Astrocyte (in vitro differentiated cells and primary cell): ENCODE data around the gene GTF2H3. TPM values are rescaled to one million over a fixed set of nuclear protein-coding genes. Genes with fewer than 3 reads are reported as not detected.

Source experiments
- DNase-seq: peaks from one replicate; pipeline ENCODE4 v3.0.0-alpha.2; 2010; ENCODE audit warnings: low read depth
- FAIRE-seq: peaks from 2 replicates; lab custom pipeline; 2011; peaks lifted over from hg19 to GRCh38; lab: Jason Lieb, UNC
- H2AFZ ChIP-seq: 2 replicates; pipeline ENCODE4 v1.6.0; 2012; ENCODE audit warnings: low read depth, low read length, inconsistent platforms
- H3K27ac ChIP-seq: 2 replicates; pipeline ENCODE4 v1.5.1; 2011; ENCODE audit warnings: low read depth, low read length, inconsistent platforms
- H3K27me3 ChIP-seq: 2 replicates; pipeline ENCODE4 v1.6.0; 2011; ENCODE audit warnings: low read length, inconsistent platforms; ENCODE audit not compliant: insufficient read depth
- H3K36me3 ChIP-seq: 2 replicates; pipeline ENCODE4 v1.5.1; 2011; ENCODE audit warnings: low read length, inconsistent platforms; ENCODE audit not compliant: insufficient read depth
- H3K4me1 ChIP-seq: 2 replicates; pipeline ENCODE4 v1.5.1; 2011; ENCODE audit warnings: low read length, inconsistent platforms; ENCODE audit not compliant: insufficient read depth
- H3K4me2 ChIP-seq: 2 replicates; pipeline ENCODE4 v1.6.0; 2012; ENCODE audit warnings: low read length, inconsistent platforms
- H3K4me3 ChIP-seq: 2 replicates; pipeline ENCODE4 v1.5.1; 2011; ENCODE audit warnings: low read depth, mild to moderate bottlenecking, low read length, inconsistent platforms; ENCODE audit not compliant: insufficient read depth
- H3K79me2 ChIP-seq: 2 replicates; pipeline ENCODE4 v1.6.0; 2012; ENCODE audit warnings: mild to moderate bottlenecking, low read length, inconsistent platforms; ENCODE audit not compliant: insufficient read depth
- H3K9ac ChIP-seq: 2 replicates; pipeline ENCODE4 v1.6.0; 2012; ENCODE audit warnings: mild to moderate bottlenecking, low read length, inconsistent platforms
- H3K9me3 ChIP-seq: 2 replicates; pipeline ENCODE4 v1.5.1; 2012; ENCODE audit warnings: low read depth, mild to moderate bottlenecking, low read length, inconsistent platforms; ENCODE audit not compliant: insufficient read depth
- H4K20me1 ChIP-seq: 2 replicates; pipeline ENCODE4 v1.6.0; 2012; ENCODE audit warnings: low read length, inconsistent platforms; ENCODE audit not compliant: insufficient read depth
- H3K27ac Mint-ChIP-seq: one replicate; pipeline ENCODE4 v1.8.0; 2021; ENCODE audit warnings: mild to moderate bottlenecking, mixed read lengths; ENCODE audit not compliant: unreplicated experiment
- H3K27me3 Mint-ChIP-seq: one replicate; pipeline ENCODE4 v1.8.0; 2021; ENCODE audit warnings: low read depth, mixed read lengths; ENCODE audit not compliant: unreplicated experiment
- H3K36me3 Mint-ChIP-seq: one replicate; pipeline ENCODE4 v1.8.0; 2021; ENCODE audit warnings: low read depth, mixed read lengths; ENCODE audit not compliant: unreplicated experiment
- H3K4me1 Mint-ChIP-seq: one replicate; pipeline ENCODE4 v1.8.0; 2021; ENCODE audit warnings: low read depth, mixed read lengths; ENCODE audit not compliant: unreplicated experiment
- H3K4me3 Mint-ChIP-seq: one replicate; pipeline ENCODE4 v1.8.0; 2021; ENCODE audit warnings: mild to moderate bottlenecking, moderate library complexity, mixed read lengths; ENCODE audit not compliant: unreplicated experiment
- H3K9me3 Mint-ChIP-seq: one replicate; pipeline ENCODE4 v1.8.0; 2021; ENCODE audit warnings: mild to moderate bottlenecking, mixed read lengths; ENCODE audit not compliant: unreplicated experiment
- CTCF ChIP-seq: IDR thresholded peaks from 2 replicates; pipeline ENCODE4 v1.5.1; 2011; ENCODE audit warnings: low read depth, mild to moderate bottlenecking, inconsistent platforms, low read length, moderate library complexity; ENCODE audit not compliant: insufficient read depth
- EZH2 ChIP-seq: IDR thresholded peaks from 2 replicates; pipeline ENCODE4 v1.6.1; 2012; ENCODE audit warnings: mild to moderate bottlenecking, low read length, inconsistent platforms; ENCODE audit not compliant: insufficient read depth
- total RNA-seq: library from RNA; stranded (reverse); gene quantifications from 2 replicates; pipeline ENCODE4 v1.2.1, GENCODE V29; 2021

GTF2H3 gene
- total RNA-seq, 1 donor from 2014 or later, result 41.2 TPM

- TF ChIP-seq CTCF (no peak), EZH2 (no peak)
- H2AFZ ChIP-seq, result no peak overlapping the region
- H3K27ac Mint-ChIP-seq, result no peak overlapping the region
- H3K27me3 Mint-ChIP-seq, result no peaks in the 10 kb centered on the region
- H3K36me3 ChIP-seq, result peaks cover 71% of the 10 kb centered on the region
- H3K4me3 ChIP-seq, result no peak overlapping the region
- FAIRE-seq, result no peak
- no peaks in the 10 kb centered on the region for H3K9me3 ChIP-seq
- peaks cover 17% of the 10 kb centered on the region for H3K36me3 Mint-ChIP-seq
- peaks cover 19% of the 10 kb centered on the region for H4K20me1 ChIP-seq
- no peak overlapping the region for H3K9ac ChIP-seq
- peaks cover 12% of the 10 kb centered on the region for H3K79me2 ChIP-seq
- no peak for DNase-seq
- H3K4me1 ChIP-seq, result no peaks in the 10 kb centered on the region
- H3K27me3 ChIP-seq, result no peaks in the 10 kb centered on the region
- no peaks in the 10 kb centered on the region for H3K9me3 Mint-ChIP-seq
- no peak overlapping the region for H3K4me2 ChIP-seq
- no peak overlapping the region for H3K4me3 Mint-ChIP-seq
- H3K4me1 Mint-ChIP-seq, result no peaks in the 10 kb centered on the region
- H3K27ac ChIP-seq, result no peak overlapping the region
These were observed 19.1 kb upstream of the GTF2H3 start for GRCh38 chr12:123614531-123614930.

- Mint-ChIP-seq H3K27ac (no peak overlapping the region), H3K36me3 (peaks cover 23% of the 10 kb centered on the region), H3K27me3 (no peaks in the 10 kb centered on the region), H3K4me1 (no peaks in the 10 kb centered on the region), H3K4me3 (no peak overlapping the region), H3K9me3 (no peaks in the 10 kb centered on the region)
- no peak overlapping the region for H2AFZ ChIP-seq
- H3K79me2 ChIP-seq, result peaks cover 3% of the 10 kb centered on the region
- no peak overlapping the region for H3K27ac ChIP-seq
- H3K4me1 ChIP-seq, result no peaks in the 10 kb centered on the region
- FAIRE-seq, result no peak
- H3K4me2 ChIP-seq, result no peak overlapping the region
- DNase-seq, result no peak
- H3K27me3 ChIP-seq, result no peaks in the 10 kb centered on the region
- no peak overlapping the region for H3K9ac ChIP-seq
- H3K36me3 ChIP-seq, result peaks cover 75% of the 10 kb centered on the region
- no peaks in the 10 kb centered on the region for H3K9me3 ChIP-seq
- H3K4me3 ChIP-seq, result no peak overlapping the region
- H4K20me1 ChIP-seq, result peaks cover 17% of the 10 kb centered on the region
- no peak for TF ChIP-seq EZH2
- no peak for TF ChIP-seq CTCF
These were observed 16.5 kb upstream of the GTF2H3 start for GRCh38 chr12:123617144-123617543.

- no peak overlapping the region for H3K27ac Mint-ChIP-seq
- H3K9me3 Mint-ChIP-seq, result no peaks in the 10 kb centered on the region
- Histone ChIP-seq H4K20me1 (peaks cover 14% of the 10 kb centered on the region), H3K27ac (no peak overlapping the region), H3K79me2 (no peaks in the 10 kb centered on the region), H3K9ac (no peak overlapping the region), H2AFZ (no peak overlapping the region), H3K36me3 (peaks cover 76% of the 10 kb centered on the region), H3K4me3 (no peak overlapping the region), H3K4me1 (no peaks in the 10 kb centered on the region), H3K27me3 (no peaks in the 10 kb centered on the region), H3K4me2 (no peak overlapping the region), H3K9me3 (no peaks in the 10 kb centered on the region)
- FAIRE-seq (no peak), DNase-seq (no peak)
- no peaks in the 10 kb centered on the region for H3K4me1 Mint-ChIP-seq
- no peak overlapping the region for H3K4me3 Mint-ChIP-seq
- H3K27me3 Mint-ChIP-seq, result no peaks in the 10 kb centered on the region
- H3K36me3 Mint-ChIP-seq, result peaks cover 23% of the 10 kb centered on the region
- TF ChIP-seq CTCF, result no peak
- TF ChIP-seq EZH2, result no peak
These were observed 16.0 kb upstream of the GTF2H3 start for GRCh38 chr12:123617580-123617979.
